GM21529 (cell line): ENCODE results near the gene RAMP2.

Experiments
- ATAC-seq: cut with Tn5 transposase; IDR thresholded peaks from one replicate; pipeline ENCODE4 v1.9.1; 2021; ENCODE audit not compliant: unreplicated experiment

RAMP2 gene

GRCh38 chr17:42791948-42792347 lies 30.9 kb downstream of the RAMP2 start:
- no peak for ATAC-seq

DNA sequence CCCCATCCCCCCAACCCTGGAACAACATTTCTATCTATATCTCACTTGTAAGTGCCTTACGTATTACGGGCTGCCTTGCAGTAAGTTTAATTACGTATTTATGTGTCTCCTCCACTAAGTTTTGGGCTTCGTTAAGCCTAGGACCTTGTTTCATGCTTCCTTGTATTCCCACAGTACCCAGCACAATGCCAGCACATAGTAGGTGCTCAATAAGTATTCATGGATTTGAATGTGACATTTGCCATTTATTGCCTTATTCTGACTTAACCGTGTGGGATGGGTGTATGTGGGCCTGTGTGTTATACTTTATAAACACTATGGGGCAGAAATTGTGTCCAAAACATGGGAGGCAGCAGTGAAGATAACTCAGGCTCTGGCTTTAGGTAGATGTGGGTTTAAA lies 31.5 kb downstream of the RAMP2 start:
- ATAC-seq = no peak

- ATAC-seq = no peak
Measured at GRCh38 chr17:42795061-42795460, 34.0 kb downstream of the RAMP2 start.

GRCh38 chr17:42795465-42795864 lies 34.4 kb downstream of the RAMP2 start:
- ATAC-seq = no peak

- ATAC-seq = no peak
Measured at GRCh38 chr17:42796066-42796758, 35.2 kb downstream of the RAMP2 start.

DNA sequence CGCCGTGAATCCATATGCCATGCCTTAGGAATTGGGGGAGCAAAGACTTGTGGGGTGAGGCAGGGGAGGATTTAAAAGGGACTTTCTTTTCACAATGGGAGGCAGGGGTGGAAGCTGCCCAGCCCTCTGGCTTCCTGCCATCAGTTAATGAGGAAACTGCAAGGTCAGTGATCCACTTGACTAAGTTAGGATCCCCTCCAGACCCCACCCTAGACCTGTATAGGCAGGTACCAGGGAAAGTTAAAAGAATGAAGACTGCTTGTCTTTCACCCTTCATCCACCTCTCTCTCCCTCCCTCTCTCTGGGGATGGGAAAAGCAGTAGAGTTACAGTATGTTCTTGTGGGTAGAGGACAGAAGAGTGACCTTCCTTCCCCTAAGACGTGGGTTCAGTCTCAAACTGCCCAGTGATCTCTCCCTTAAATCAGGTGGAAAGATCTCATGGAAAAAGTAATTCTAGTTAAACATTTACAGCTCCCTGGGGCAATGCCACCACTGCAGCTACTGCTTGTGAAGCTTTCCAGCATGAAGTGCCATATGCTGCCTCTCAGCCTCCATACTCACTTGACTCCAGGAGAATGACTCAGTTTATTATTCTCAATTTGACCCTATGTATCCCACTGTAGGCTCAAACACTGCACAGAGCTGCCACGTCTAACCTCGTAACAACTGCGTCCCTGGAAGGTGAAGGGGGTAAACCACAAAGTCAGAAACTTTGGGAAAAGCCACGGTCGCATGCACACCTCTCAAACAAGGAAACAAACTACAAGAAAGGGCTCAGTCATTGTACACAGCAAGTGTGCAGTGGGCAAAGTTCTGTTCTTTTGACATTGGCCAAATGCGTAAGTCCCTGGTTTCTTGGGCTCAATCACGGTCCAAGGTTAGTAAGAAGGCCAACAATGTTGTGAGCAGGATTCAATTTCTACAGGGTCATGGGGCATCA lies 36.3 kb downstream of the RAMP2 start:
- ATAC-seq = no peak

- ATAC-seq = no peak
Measured at GRCh38 chr17:42798011-42798382, 37.0 kb downstream of the RAMP2 start.

- ATAC-seq = peak; percentile 61
Measured at GRCh38 chr17:42798383-42799380, 37.7 kb downstream of the RAMP2 start, which contains the start of the genes CNTD1 and COA3. Gene CNTD1 (plus strand): TSS chr17:42798861. CDS start chr17:42799068, 207 bp downstream. Gene COA3 (minus strand): TSS chr17:42798704. CDS start chr17:42798681, 23 bp downstream.

DNA sequence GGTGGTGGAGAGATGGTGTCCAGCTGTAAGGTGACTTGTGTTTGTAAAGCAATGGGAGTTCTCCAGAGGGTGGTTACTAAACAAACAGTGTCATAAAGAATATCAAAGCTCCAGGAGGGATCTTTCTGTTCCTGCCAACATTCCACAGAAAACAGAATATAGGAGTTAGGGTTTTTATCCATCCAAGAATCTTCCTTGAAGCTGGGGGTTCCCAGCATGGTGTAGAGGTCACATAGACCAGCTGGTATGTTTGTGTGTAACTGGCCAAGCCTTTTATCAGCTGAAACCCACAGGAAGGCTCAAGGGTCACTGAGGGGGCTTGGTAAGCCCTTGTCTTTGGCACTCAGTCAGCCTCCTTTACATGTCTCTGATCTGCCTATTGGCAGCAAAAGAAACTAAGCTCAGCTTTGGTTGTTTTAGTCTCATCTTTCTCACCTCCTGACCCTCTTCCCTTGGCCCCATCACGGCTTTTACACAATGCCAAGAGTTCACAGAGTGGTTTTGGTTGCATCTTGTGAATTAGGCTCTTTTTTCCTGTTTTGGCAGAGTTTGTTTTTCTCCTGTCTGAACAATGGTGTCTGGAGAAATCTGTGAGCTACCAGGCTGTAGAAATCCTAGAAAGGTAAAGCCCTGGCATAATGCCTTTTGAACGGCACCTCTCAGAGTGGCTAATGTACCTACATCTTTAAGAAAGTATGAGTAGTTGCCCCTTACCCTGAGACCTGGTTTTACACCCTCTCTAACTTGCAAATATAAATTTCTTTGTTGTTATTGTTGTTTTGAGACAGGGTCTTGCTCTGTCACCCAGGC lies 42.3 kb downstream of the RAMP2 start:
- no peak for ATAC-seq

GRCh38 chr17:42804918-42805367 lies 43.9 kb downstream of the RAMP2 start:
- no peak for ATAC-seq

DNA sequence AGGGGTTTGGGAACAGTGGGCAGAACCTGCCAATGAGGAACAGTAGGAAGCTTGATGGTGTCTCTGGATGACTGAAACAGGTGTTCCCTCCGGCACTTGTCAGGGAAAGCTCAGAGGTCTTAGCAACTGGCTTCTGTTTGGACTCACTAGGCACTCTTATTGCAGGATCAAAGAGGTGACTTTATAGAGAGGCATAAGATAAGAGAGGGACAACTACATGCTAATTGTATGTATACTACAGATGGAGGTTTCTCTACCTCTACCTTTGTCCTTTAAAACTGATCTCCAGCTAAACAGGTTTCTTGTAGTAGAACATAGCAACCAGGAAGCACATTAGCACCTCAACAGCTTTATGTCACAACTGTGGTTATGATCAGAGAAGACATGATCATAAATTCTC lies 45.2 kb downstream of the RAMP2 start:
- no peak for ATAC-seq

- ATAC-seq = no peak
Measured at GRCh38 chr17:42809250-42809649, 48.2 kb downstream of the RAMP2 start.
